Measurements from ENCODE around the gene IGSF9B.

DNA sequence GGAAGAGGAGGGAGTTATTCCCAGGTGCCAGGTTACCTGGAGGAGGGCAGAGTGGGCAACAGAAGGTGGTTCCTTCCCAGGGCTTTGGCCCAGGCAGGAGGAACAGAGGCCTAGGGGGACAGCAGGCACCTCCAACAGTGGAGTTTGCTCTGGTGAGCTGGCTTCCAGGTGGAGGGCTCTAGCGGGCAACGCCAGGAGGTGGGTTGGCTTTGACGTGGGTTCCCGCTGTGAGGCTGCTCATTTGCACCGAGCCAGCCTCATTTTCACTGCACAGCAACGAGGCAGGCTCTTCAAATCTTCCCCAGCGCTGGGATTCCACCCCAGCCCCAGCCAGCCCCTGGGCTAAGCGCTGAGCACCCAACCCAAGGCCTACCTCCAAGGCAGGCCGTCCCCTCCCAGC lies 8.1 kb downstream of the IGSF9B start:
- TF ChIP-seq, protein P1, sequence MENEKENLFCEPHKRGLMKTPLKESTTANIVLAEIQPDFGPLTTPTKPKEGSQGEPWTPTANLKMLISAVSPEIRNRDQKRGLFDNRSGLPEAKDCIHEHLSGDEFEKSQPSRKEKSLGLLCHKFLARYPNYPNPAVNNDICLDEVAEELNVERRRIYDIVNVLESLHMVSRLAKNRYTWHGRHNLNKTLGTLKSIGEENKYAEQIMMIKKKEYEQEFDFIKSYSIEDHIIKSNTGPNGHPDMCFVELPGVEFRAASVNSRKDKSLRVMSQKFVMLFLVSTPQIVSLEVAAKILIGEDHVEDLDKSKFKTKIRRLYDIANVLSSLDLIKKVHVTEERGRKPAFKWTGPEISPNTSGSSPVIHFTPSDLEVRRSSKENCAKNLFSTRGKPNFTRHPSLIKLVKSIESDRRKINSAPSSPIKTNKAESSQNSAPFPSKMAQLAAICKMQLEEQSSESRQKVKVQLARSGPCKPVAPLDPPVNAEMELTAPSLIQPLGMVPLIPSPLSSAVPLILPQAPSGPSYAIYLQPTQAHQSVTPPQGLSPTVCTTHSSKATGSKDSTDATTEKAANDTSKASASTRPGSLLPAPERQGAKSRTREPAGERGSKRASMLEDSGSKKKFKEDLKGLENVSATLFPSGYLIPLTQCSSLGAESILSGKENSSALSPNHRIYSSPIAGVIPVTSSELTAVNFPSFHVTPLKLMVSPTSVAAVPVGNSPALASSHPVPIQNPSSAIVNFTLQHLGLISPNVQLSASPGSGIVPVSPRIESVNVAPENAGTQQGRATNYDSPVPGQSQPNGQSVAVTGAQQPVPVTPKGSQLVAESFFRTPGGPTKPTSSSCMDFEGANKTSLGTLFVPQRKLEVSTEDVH (IDR thresholded peaks at IDR 0.05; ENCODE audit: low read depth, partially characterized antibody): no peak
- TF ChIP-seq TAF1 (IDR thresholded peaks at IDR 0.05; ENCODE audit: control insufficient read depth, extremely low read depth, insufficient read depth, low read length, severe bottlenecking) (no peak), POLR2AphosphoS5 (IDR thresholded peaks at IDR 0.05; ENCODE audit: control insufficient read depth, insufficient read depth, low read depth, low read length) (no peak), MXI1 (IDR thresholded peaks at IDR 0.05; ENCODE audit: low read depth, low read length) (no peak), ESRRA (IDR thresholded peaks at IDR 0.05; ENCODE audit: borderline replicate concordance, low read depth) (no peak), ARHGAP35 (IDR thresholded peaks at IDR 0.05; ENCODE audit: partially characterized antibody) (no peak), EP300 (IDR thresholded peaks at IDR 0.05; ENCODE audit: low read length) (no peak), KAT7 (CRISPR knock-in tag; IDR thresholded peaks at IDR 0.05; ENCODE audit: borderline replicate concordance) (no peak), HDAC2 (IDR thresholded peaks at IDR 0.05) (no peak)
- TF ChIP-seq, protein P2, sequence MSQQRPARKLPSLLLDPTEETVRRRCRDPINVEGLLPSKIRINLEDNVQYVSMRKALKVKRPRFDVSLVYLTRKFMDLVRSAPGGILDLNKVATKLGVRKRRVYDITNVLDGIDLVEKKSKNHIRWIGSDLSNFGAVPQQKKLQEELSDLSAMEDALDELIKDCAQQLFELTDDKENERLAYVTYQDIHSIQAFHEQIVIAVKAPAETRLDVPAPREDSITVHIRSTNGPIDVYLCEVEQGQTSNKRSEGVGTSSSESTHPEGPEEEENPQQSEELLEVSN (IDR thresholded peaks at IDR 0.05; ENCODE audit: borderline replicate concordance in 1 of 2, extremely low read depth in 1 of 2, insufficient read depth in 1 of 2, insufficient read length in 1 of 2, low read depth in 1 of 2, low read length in 1 of 2, poor library complexity in 1 of 2, severe bottlenecking in 1 of 2): no peak
- TF ChIP-seq, protein P3, sequence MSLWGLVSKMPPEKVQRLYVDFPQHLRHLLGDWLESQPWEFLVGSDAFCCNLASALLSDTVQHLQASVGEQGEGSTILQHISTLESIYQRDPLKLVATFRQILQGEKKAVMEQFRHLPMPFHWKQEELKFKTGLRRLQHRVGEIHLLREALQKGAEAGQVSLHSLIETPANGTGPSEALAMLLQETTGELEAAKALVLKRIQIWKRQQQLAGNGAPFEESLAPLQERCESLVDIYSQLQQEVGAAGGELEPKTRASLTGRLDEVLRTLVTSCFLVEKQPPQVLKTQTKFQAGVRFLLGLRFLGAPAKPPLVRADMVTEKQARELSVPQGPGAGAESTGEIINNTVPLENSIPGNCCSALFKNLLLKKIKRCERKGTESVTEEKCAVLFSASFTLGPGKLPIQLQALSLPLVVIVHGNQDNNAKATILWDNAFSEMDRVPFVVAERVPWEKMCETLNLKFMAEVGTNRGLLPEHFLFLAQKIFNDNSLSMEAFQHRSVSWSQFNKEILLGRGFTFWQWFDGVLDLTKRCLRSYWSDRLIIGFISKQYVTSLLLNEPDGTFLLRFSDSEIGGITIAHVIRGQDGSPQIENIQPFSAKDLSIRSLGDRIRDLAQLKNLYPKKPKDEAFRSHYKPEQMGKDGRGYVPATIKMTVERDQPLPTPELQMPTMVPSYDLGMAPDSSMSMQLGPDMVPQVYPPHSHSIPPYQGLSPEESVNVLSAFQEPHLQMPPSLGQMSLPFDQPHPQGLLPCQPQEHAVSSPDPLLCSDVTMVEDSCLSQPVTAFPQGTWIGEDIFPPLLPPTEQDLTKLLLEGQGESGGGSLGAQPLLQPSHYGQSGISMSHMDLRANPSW (CRISPR knock-in tag; IDR thresholded peaks at IDR 0.05): no peak
- TF ChIP-seq, protein P4, sequence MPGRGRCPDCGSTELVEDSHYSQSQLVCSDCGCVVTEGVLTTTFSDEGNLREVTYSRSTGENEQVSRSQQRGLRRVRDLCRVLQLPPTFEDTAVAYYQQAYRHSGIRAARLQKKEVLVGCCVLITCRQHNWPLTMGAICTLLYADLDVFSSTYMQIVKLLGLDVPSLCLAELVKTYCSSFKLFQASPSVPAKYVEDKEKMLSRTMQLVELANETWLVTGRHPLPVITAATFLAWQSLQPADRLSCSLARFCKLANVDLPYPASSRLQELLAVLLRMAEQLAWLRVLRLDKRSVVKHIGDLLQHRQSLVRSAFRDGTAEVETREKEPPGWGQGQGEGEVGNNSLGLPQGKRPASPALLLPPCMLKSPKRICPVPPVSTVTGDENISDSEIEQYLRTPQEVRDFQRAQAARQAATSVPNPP (IDR thresholded peaks at IDR 0.05; ENCODE audit: borderline replicate concordance, insufficient read depth, insufficient read length): no peak
